Effector memory CD8-positive, alpha-beta T cell (primary cell): ENCODE results near the gene DGCR2.

Experiments used
- ATAC-seq: fragments of 150-1000 bp; cut with Tn5 transposase; replicated peaks from 2 replicates; pipeline ENCODE4 v1.10.0; 2021; ENCODE audit warnings: mild to moderate bottlenecking, moderate library complexity
- DNase-seq, 3 experiments: peaks; one replicate each; pipeline ENCODE4 v3.0.0; 2021
- H3K27ac Mint-ChIP-seq, 2 donors: one replicate each; pipeline ENCODE4 v1.8.0; 2022; ENCODE audit warnings: mild to moderate bottlenecking in 2 of 2, mixed read lengths in 2 of 2, moderate library complexity in 2 of 2
- H3K27me3 Mint-ChIP-seq, 2 donors: one replicate each; pipeline ENCODE4 v1.8.0; 2022; ENCODE audit warnings: mixed read lengths in 2 of 2
- H3K36me3 Mint-ChIP-seq: one replicate; pipeline ENCODE4 v1.8.0; 2022; ENCODE audit warnings: mild to moderate bottlenecking, moderate library complexity, mixed read lengths; ENCODE audit not compliant: insufficient read depth
- H3K4me1 Mint-ChIP-seq, 2 donors: one replicate each; pipeline ENCODE4 v1.8.0; 2022; ENCODE audit warnings: low read depth in 2 of 2, mixed read lengths in 2 of 2
- H3K4me3 Mint-ChIP-seq, 2 donors: one replicate each; pipeline ENCODE4 v1.8.0; 2022; ENCODE audit warnings: mild to moderate bottlenecking in 2 of 2, mixed read lengths in 2 of 2, moderate library complexity in 2 of 2
- H3K9me3 Mint-ChIP-seq, 2 donors: one replicate each; pipeline ENCODE4 v1.8.0; 2022; ENCODE audit warnings: mixed read lengths in 2 of 2

The DGCR2 gene

DNA sequence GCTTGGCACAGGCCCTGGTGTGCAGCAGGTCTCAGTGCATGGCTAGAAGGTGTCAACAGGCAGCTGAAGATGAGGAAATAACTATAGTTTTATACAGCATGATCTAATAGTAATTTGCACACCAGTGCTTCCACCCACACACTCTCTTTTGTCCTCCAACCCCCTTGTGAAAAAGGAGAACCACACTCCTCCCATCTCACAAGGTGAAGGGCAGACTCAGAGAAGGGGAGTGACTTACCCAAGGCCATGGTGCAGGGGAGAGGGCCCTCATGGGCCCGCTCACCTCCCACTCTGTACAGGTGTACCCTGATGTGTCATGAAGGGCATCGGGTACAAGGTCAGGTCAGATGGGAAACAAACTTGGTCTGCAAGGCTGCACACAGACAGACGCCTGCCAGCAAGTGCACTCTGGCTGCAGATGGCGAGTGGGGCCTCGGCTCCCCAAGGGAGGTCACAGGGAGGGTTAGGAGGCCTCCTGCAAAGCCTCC lies 53.4 kb downstream of the DGCR2 start:
- no peak for DNase-seq
- H3K36me3 Mint-ChIP-seq: peaks cover 39% of the 10 kb centered on the region
- H3K4me1 Mint-ChIP-seq: peaks cover 15 to 19% of the 10 kb centered on the region in 2 donors
- H3K27me3 Mint-ChIP-seq: no peaks in the 10 kb centered on the region
- H3K9me3 Mint-ChIP-seq: no peaks in the 10 kb centered on the region
- no peak overlapping the region for H3K27ac Mint-ChIP-seq
- no peak overlapping the region for H3K4me3 Mint-ChIP-seq
- ATAC-seq: no peak

DNA sequence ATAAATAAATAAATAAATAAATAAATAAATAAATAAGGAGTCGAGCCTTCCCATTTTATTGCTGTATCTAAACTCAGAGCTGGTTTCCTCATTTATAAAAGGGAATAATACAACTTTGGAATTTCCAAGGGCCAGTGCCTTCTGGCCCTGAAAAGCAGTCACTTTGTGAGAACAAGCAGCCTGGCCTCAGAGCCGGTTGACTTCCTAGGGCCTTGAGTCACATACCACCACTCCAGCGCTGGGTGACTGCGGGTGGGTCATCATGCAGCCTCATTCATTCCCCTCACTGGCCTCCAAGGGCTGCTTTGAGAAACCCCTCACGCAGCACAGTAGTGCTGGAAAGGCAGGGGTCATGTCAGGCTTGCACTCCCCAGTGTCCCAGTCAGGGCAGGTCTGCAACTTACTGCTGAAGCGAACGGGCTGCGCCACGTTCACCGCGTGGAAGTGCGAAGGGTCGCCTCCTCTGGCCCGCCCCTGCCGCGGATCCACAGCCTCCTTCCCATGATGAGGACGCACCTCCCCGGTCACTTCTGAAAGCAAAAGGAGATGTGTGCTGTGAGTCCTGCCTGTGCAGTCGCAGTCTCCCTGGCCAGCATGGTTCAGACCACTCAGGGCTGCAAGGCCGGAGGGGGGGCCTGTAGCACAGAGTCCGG lies 54.4 kb downstream of the DGCR2 start:
- Mint-ChIP-seq H3K9me3 (no peaks in the 10 kb centered on the region), H3K4me3 (no peak overlapping the region), H3K27me3 (no peaks in the 10 kb centered on the region), H3K4me1 (peaks cover 11% of the 10 kb centered on the region in 2 donors), H3K36me3 (peaks cover 47% of the 10 kb centered on the region), H3K27ac (no peak overlapping the region)
- ATAC-seq: no peak
- DNase-seq: no peak

DNA sequence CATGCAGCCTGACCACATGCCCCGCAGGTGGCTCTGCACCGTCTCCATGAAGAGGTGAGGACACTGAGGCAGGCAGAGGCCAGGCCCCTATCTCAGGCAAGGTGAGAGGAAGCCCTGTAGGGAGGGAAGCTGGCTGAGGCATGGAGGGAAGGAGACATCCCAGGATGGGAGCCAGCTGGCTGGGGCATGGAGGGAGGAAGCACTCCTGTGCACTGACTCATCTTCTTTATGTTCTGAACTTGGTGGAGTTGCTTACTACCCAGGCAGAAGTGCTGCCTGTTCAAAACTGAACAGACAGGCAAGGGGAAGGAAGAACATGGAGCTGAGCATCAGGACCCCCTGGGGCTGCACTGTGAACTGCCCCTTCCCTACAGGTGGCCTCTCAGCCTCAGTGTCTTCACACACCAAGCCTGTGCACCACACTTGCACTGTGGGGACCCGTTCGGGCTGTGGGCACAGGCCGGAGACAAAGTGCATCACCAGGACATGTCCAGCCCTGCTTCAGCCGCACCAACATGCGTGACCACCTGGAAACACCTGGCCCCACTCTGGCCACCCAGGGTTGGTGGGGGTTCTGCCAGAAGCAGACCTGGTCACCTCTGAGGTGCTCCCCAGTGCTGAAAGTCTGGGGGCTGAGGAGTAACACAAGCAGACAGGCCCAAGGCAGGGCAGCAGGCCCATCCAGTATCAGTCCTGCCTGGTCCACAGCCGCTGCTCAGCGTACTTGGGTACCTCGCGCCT lies 55.5 kb downstream of the DGCR2 start:
- Mint-ChIP-seq H3K36me3 (peaks cover 50% of the 10 kb centered on the region), H3K4me1 (peaks cover 7 to 9% of the 10 kb centered on the region in 2 donors), H3K9me3 (no peaks in the 10 kb centered on the region), H3K4me3 (no peak overlapping the region), H3K27ac (no peak overlapping the region), H3K27me3 (no peaks in the 10 kb centered on the region)
- no peak for DNase-seq
- ATAC-seq: no peak

DNA sequence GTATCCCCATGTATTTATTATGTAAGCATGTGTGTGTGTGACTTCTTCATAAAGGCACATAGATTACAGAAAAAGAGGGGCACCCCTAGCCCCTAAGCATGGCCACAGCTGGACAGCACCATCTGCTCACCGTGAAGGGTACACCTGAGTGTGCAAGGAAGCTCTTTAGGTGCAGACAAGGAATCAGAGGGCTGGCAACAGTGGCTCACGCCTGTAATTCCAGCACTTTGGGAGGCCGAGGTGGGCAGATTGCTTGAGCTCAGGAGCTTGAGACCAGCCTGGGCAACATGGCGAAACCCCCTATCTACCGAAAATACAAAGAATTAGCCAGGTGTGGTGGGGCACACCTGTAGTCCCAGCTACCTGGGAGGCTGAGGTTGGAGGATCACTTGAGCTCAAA lies 56.3 kb downstream of the DGCR2 start:
- peaks cover 5% of the 10 kb centered on the region in 2 donors for H3K4me1 Mint-ChIP-seq

DNA sequence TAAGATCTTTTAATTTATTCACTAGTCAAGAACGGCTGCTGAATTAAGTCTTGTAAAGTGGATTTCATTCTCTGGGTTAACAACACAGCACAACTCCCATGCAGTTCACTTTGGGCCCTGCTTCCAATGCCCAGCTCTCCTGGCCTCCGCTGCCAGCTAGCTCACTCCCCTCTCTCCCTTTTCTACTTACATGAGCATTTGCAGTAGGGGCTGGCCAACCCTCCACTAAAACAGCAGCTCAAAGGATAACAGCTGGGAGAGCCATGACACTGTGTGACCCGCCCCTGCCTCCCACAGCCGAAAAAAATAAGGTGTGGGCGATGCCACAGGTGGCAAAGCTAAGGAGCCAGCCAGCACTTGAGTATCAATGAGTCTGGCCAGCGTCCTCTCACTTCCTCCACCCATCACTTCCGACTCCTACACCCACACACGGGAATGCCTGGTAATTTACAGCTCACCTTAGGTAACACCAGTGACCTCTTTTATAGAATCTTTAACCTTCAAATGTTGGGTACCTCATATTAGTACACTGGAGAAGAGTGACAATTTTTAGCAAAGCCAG lies 56.8 kb downstream of the DGCR2 start:
- Mint-ChIP-seq H3K4me3 (no peak overlapping the region), H3K27ac (peak overlapping the region in 1 of 2 donors; percentile 38), H3K4me1 (peaks cover 5% of the 10 kb centered on the region in 2 donors), H3K9me3 (no peaks in the 10 kb centered on the region), H3K27me3 (no peaks in the 10 kb centered on the region), H3K36me3 (peaks cover 44% of the 10 kb centered on the region)
- DNase-seq (no peak), ATAC-seq (no peak)

More for the DNA sequence above, 56.3 kb downstream of the DGCR2 start:
- H3K36me3 Mint-ChIP-seq: peaks cover 49% of the 10 kb centered on the region
- no peaks in the 10 kb centered on the region for H3K9me3 Mint-ChIP-seq
- no peak overlapping the region for H3K27ac Mint-ChIP-seq
- no peak for ATAC-seq
- DNase-seq: no peak
- no peaks in the 10 kb centered on the region for H3K27me3 Mint-ChIP-seq
- no peak overlapping the region for H3K4me3 Mint-ChIP-seq

DNA sequence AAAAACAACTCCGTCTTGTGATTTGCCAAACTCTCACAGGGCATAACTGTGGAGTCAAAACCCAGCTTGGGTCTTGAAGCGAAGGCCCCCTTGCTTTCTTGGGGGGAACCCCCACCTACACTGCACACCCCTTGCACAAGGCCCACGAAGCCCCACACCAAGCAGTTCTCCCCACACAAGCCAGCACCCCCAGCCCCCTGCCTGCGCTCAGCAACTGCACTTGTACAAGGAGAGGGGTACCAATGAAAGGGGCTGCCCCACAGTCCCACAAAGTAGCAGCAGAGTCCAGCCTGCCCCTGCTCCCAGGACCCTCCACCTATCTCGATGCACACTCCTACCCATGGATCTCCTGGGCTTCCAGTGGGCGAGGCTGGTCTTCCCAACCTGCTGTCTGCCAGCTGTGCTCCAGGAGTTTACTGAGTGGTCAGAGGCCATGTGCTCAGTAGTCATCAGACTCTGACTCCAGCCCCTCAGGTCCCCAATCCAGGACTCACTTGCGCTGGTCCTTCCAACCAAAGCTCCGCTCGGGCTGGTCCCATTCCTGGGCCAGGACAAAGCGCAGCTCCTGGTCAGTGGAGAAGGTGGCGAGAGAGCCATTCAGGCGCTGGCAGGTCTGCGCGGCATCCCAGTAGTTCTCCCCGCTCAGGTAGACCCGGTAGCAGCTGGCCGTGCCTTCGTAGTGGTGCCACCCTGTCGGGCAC lies 57.7 kb downstream of the DGCR2 start:
- peaks cover 50% of the 10 kb centered on the region for H3K36me3 Mint-ChIP-seq
- no peak overlapping the region for H3K4me3 Mint-ChIP-seq
- no peaks in the 10 kb centered on the region for H3K9me3 Mint-ChIP-seq
- peak overlapping the region in 1 of 2 donors; percentile 38 for H3K27ac Mint-ChIP-seq
- DNase-seq (no peak), ATAC-seq (no peak)
- no peaks in the 10 kb centered on the region for H3K27me3 Mint-ChIP-seq
- peaks cover 0 to 5% of the 10 kb centered on the region in 2 donors for H3K4me1 Mint-ChIP-seq

DNA sequence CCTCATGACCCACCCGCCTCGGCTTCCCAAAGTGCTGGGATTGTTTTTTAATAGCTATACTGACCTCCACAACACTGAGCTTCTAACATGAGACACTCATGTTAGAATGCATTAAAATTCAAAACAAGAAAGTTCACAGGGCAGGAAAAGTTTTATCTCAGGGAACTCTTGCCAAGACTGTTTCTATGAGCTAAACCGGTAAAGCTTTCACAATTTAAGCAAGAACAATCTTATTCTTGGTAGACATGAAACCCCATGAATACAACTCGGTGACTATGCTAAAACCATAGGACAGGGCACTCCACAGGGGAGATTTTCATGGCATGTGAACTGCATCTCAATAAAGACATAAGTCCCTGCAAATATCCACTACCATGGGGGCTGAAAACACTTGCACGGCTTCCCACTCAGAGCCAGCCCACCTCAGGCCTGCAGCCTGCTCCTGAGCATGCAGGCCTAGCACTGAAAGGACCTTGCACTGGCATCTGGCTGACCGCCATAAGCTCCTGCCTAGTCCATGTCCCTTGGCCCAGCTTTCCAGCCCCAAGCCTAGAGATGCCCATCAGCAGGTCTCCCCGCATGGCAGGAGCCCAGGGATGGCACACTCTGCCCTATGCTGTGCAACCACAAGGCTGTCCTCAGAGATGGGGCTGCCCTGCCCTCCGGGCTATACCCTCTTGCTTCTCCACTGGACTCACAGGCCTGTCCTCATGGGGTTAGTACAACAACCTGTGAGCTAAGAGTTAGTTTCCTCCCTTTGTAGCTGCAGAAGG lies 58.4 kb downstream of the DGCR2 start:
- H3K4me1 Mint-ChIP-seq: peaks cover 2 to 7% of the 10 kb centered on the region in 2 donors
- H3K27me3 Mint-ChIP-seq: no peaks in the 10 kb centered on the region
- peaks cover 52% of the 10 kb centered on the region for H3K36me3 Mint-ChIP-seq
- no peak overlapping the region for H3K27ac Mint-ChIP-seq
- no peaks in the 10 kb centered on the region for H3K9me3 Mint-ChIP-seq
- no peak overlapping the region for H3K4me3 Mint-ChIP-seq
- DNase-seq: no peak
- no peak for ATAC-seq

DNA sequence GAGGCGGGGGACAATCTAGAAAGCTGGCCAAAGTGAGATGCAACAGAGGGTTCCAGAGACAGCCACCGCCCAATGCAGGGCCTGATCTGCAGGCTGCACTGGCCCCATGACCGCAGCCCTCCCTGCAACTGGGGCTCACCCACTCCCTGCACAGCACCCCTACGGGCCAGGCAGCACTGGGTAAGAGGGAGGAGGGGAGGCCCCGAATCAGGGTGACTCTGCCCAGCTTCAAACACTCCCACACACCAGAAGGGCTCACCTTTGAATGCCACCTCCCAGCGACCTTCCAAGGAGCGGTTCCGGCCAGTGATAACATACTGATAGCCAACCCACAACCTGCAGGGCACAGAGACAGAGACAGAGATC lies 59.3 kb downstream of the DGCR2 start:
- Mint-ChIP-seq H3K27me3 (no peaks in the 10 kb centered on the region), H3K36me3 (peaks cover 48% of the 10 kb centered on the region), H3K4me1 (peaks cover 8 to 10% of the 10 kb centered on the region in 2 donors), H3K9me3 (no peaks in the 10 kb centered on the region), H3K4me3 (no peak overlapping the region), H3K27ac (peak overlapping the region in 1 of 2 donors; percentile 23)
- ATAC-seq (no peak), DNase-seq (no peak)

DNA sequence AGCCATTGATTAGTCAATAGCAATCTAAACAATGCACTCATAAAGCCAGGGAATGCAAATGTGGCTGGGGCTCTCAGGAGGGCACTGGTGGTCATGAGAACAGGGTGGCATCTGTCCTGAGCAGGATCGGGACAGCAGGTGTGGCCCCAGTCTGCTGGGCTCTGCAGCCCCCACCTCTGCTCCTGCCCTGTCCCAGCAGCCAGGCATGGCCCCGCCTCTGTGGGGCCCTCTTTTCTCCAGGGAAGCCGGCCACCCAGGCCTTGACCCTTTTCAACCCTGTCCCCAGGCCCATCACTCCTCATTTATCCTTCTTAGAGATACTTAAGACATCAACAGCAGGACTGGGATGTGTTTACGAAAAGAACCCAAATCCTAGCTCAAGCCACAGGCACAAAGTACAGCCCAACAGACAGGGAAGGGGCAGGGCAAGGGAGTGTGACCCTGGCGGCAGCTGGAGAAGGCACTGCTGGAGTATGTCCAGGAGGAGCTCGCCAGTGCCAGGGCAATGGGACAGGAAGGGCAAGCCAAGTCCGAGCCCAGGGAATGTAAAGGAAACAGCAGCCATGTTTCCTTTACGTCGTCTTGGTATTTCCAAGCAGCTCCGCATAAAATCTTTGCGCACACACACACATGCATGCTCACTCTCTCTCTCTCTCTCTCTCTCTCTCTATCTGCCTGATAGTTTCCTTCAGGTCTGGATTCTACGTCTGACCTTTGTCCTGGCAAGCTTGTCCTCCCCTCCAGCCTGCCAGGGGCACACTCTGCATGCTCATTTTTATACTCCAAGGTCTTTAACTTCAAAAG lies 59.9 kb downstream of the DGCR2 start:
- H3K27ac Mint-ChIP-seq: peak overlapping the region in 1 of 2 donors; percentile 23

DNA sequence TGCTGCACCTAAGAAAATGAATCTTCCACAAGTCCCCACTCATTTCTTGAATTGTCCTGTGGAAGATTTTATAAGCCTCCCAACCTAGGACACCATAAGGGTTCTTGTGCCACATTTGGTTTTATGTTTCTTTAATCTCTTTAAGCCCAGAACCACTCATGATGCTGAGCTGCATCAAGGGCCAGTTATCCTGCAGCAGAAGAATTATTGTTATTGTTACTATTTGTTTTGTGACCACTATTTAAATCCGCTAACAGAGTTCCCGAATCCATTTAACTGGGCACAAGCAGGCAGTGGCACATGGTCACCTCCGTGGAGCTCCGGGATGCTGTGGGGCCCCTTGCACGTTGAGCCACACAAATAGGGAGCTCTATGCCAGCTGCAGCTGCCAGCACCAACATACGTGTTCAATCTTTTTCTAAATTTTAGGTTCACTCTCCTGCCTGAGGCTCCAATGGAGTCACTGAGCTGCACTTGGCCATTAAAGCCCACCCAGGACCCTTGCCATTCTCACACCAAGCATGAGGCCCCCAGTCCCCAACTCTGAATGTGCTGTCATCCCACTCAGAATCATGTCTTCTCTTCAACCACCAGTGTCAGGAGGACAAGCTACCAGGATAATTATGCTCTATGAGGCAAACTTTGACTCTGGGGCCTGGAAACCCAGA lies 60.6 kb downstream of the DGCR2 start:
- Mint-ChIP-seq H3K4me1 (peaks cover 9 to 14% of the 10 kb centered on the region in 2 donors), H3K9me3 (no peaks in the 10 kb centered on the region), H3K36me3 (peaks cover 52% of the 10 kb centered on the region), H3K4me3 (no peak overlapping the region), H3K27me3 (no peaks in the 10 kb centered on the region), H3K27ac (no peak overlapping the region)
- ATAC-seq: no peak
- DNase-seq: no peak

More for the DNA sequence above, 59.9 kb downstream of the DGCR2 start:
- Mint-ChIP-seq H3K4me3 (no peak overlapping the region), H3K27me3 (no peaks in the 10 kb centered on the region), H3K36me3 (peaks cover 45% of the 10 kb centered on the region), H3K9me3 (no peaks in the 10 kb centered on the region), H3K4me1 (peaks cover 8 to 10% of the 10 kb centered on the region in 2 donors)
- DNase-seq (no peak), ATAC-seq (no peak)

DNA sequence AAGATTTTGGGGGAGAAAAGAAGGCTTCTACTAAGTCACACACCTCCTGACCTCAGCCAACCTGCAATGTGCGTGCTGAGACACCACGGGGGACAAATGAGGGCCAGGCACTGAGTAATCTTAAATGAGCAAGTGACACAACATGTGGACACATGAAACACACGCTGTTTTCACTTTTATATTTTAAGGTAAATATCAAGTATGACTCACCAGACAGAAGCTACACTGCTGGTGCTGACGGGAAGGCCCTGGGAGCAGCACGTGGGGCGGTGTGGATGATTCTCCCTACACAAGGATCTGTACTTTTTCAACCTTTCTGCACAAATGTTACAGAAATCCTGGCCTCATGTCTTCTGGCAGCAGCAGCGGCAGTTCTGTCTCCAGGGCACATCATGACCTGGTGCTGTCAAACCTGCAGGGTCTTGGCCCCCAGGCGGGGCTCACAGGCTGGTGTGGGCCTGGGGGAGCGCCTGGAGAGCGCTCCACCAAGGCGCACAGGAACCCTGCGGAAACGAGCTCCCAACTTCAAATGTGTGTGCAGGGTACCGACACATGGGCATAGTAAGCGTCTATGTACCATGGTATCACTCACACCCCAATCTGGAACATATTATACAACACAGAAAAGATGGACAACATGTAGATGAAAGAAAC lies 61.7 kb downstream of the DGCR2 start:
- Mint-ChIP-seq H3K4me3 (no peak overlapping the region), H3K27ac (peak overlapping the region; percentile 77 to 88), H3K9me3 (no peaks in the 10 kb centered on the region), H3K4me1 (peaks cover 7 to 16% of the 10 kb centered on the region in 2 donors), H3K36me3 (peaks cover 51% of the 10 kb centered on the region), H3K27me3 (no peaks in the 10 kb centered on the region)
- DNase-seq (no peak), ATAC-seq (no peak)
